ENCODE results near the gene BCR.

DNA sequence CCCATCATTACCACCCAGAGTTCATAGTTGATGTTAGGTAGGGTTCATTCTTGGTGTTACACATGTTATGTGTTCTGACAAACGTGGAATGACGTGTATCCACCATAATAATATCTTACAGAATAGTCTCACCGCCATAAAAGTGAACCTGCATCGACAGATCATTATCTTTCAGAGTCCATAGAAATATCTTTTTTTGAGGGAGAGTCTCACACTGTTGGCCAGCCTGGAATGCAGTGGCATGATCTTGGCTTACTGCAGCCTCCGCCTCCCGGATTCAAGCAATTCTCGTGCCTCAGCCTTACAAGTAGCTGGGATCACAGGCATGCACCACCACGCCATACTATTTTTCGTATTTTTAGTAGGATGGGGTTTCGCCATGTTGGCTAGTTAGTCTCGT lies 113.9 kb downstream of the BCR start:
- no peak for TF ChIP-seq EZH2 (IDR thresholded peaks at IDR 0.05; ENCODE audit: borderline replicate concordance, insufficient read depth, low read depth, low read length, poor library complexity, severe bottlenecking)
- TF ChIP-seq, protein P1, sequence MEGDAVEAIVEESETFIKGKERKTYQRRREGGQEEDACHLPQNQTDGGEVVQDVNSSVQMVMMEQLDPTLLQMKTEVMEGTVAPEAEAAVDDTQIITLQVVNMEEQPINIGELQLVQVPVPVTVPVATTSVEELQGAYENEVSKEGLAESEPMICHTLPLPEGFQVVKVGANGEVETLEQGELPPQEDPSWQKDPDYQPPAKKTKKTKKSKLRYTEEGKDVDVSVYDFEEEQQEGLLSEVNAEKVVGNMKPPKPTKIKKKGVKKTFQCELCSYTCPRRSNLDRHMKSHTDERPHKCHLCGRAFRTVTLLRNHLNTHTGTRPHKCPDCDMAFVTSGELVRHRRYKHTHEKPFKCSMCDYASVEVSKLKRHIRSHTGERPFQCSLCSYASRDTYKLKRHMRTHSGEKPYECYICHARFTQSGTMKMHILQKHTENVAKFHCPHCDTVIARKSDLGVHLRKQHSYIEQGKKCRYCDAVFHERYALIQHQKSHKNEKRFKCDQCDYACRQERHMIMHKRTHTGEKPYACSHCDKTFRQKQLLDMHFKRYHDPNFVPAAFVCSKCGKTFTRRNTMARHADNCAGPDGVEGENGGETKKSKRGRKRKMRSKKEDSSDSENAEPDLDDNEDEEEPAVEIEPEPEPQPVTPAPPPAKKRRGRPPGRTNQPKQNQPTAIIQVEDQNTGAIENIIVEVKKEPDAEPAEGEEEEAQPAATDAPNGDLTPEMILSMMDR (IDR thresholded peaks at IDR 0.05): no peak

Data from B cell (primary cell).